Activated CD4-positive, CD25-positive, alpha-beta regulatory T cell (primary cell): ENCODE results near the gene ART4.

ENCODE experiments used
- DNase-seq, 4 experiments: peaks; one replicate each; lab custom pipeline; 2025; lab: John Stamatoyannopoulos, UW

The ART4 gene

DNA sequence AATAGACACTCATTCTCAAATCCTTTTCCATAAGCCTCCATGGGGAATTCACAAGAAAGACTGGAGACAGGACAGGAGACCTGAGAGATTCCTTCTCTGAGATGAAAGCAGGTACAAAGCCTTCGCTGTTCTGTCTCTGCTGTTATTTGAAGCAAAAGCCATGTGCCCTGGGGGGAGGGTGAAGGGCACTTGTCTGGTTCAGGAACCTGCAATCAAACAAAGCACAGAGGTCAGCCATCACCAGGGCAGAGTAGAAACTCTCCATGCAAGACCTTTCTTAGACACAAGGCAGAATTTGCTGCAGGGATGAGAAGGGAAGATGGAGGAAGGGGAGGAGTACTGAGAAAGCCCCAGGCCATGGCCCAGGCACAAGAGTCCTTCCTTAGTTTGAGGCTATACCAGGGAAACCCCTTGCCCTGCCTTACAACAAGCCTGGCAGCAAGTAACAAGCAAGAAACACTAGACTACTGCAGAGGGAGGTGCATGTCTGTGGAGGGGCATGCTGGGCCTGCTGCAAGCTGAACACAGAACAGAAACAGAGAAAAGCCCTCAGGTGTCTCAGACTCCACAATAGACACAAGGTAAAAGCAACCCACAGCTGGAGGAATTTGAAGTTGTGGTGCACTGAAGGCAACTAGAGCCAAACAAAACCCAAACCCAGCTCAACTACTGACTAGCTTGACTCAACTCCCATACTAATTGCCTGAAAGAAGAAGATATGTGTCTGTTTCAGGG is 7.8 kb upstream of the ART4 start:
- DNase-seq, result no peak

GRCh38 chr12:14849661-14850060 is 6.3 kb upstream of the ART4 start:
- no peak for DNase-seq

- DNase-seq, result no peak
Measured at GRCh38 chr12:14846876-14847580, 3.7 kb upstream of the ART4 start.

DNA sequence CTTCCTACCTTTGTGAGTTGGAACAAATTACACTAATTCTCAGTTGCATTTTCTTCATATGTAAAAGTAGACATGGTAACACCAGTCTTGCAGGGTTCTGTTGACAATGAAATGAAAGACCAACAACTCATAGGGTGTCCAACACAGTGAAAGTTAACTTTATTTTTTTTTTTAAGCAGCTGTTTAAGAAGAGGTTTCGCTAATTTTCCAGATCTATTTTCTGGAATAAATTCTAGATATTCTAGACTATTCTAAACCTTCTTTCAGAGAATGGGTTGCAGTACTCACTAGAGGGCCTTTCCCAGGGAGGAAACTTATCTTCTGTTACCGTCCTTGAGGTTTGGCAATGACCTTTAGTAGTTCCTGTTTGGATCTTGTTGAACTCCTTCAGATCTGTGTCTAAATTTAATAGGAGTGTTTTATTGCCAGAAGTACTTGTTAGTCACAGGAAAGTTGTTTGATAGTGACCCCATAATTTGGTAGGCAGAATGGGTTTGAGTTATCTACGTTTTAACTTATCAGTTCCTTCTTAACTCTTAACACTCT is 2.8 kb upstream of the ART4 start:
- DNase-seq, result no peak

DNA sequence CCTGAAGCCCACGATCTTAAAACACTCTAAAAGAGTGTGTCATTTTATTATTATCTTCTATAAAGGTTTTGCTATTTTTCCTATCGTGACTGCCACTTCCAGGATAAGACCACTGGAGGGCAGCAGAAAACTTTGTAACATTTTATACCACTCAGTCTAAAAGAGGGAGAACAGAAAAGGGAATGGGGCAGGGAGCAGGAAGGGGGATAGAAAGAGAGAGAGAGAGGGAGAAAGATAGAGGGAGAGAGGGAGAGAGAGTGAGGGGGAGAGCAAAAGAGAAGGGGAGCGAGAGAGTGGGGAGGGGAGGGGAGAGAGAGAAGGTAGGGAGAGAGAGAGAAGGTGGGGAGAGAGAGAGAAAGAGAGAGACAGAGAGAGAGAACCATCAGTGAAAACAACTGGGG is 2.0 kb upstream of the ART4 start:
- no peak for DNase-seq

DNA sequence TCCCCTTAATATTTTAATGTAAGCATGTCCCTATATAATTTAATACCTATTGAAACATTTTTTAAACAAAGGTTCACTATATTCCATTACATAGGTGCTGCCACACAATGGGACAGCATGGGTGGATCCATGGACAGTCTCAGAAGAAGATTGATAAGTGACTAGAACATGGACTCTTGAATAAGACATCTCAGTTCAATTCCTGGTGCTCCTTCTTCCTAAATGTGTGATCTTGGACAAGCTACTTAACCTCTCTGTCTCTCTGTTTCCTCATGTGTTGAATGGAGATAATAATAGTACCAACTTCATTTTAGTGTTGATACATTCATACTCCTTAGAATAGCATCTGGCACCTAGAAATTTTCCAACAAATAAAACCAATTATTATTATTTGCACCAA is 1.1 kb upstream of the ART4 start:
- no peak for DNase-seq

DNA sequence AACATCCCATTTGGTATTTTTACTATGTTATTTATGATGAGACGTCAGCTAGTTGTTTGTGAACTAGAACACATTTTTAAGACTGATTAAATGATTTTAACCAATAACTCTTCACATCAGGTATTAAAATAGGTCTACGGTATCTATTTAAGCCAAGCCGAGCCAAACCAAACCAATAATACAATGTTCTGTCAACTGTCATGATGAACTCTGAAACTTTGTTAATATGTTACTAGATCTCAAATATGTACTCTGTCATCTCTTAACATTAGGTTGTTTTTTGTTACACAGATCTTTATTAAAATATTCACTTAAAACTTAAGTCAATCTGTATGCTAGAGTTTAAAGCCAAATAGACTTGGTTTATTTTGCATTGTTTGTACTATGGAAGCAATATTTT is 1.0 kb downstream of the ART4 start:
- no peak for DNase-seq

- DNase-seq, result no peak
Measured at GRCh38 chr12:14841761-14842160, 1.6 kb downstream of the ART4 start.

DNA sequence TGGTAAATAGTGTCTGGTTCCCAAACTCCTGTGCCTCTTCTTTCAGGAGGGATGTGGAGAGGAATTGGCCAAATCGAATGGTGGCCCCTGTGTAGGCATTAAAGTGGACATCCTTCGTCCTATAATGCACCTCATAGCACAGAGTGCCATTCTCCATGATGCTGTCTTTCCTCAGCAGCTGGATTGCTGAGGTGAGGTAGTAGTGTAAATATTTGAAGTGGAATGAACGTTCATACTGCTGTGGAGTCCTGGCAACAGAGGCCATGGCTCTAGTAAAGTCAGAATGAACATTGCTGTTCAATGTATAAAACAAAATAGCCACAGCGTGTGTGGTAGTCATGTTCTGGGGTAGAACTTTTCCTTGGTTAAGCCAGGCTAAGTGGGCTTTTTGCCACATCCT is 2.7 kb downstream of the ART4 start:
- no peak for DNase-seq

DNA sequence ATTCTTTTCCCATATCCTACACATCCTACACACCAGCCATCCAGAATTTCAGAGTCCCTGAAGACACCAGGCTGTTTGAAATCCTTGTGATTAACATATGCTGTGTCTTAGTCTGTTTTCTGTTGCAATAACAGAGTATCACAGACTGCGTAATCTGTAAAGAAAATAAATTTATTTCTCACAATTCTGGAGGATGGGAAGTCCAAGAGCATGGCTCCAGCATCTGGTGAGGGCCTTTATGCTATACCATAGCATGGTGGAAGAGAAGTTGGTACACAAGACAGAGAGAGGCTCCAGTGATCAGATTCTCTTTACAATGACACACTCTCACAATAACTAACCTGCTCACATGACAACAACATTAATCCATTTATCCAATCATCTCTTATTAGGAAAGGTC is 4.1 kb downstream of the ART4 start:
- no peak for DNase-seq

- no peak for DNase-seq
Measured at GRCh38 chr12:14836336-14837210, 6.8 kb downstream of the ART4 start.

GRCh38 chr12:14834509-14834908 is 8.8 kb downstream of the ART4 start:
- no peak for DNase-seq

DNA sequence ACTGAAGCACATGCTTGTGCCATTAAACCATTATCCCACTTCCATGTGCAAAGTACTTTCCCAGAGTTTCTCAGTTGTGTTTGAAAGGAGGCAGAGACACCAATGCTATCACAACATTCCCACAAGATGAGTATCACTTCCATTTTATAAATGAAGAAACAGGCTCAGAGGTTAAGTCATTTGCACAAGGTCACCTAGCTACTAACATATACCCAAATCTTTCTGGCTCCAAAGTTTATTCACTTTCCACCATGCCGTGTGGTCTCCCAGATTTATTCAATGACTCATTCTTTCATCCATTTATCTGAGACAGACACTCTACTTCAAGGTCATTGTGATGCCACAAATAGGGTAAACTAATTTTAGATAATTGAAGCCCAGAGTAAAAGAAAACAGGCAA is 9.4 kb downstream of the ART4 start:
- DNase-seq, result no peak

- no peak for DNase-seq
Measured at GRCh38 chr12:14833336-14833735, 10.0 kb downstream of the ART4 start.

DNA sequence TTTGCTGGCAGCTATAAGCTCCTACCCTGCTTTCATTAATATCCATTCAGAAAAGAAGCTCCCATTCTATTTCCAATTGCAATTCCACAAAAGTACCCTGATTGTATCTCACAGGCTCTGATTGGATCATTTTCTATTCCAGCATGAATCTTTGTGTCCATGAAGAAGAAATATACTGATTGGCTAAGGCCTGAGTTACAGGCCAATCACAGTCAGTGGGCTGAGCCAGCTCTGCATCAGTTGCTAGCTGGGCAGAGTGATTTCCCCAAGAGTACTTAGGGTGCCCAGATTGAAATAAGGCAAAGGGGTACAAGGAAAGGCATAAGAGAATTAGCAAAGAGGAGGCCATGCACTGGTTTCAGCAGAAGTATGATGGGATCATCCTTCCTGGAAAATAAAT is 14.4 kb downstream of the ART4 start:
- DNase-seq, result no peak

GRCh38 chr12:14827043-14827442 is 16.3 kb downstream of the ART4 start:
- no peak for DNase-seq

DNA sequence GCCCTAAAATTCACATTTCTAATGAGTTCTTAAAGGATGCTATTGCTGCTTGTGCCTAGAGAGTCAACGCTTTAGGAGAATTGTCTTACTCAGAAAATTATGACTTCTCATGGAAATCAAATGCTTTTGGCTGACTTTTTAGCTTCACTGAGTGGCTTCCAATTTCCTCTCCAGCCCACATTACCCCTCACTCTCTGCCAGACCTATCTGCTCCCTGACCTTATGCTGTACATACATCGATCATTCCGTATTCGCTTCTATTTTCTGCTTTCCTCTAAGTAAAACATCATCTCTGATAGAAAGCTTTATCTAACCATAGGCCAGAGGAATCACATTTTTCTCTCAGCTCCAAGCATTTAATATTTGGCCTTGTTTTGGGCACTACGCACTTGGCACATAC is 16.8 kb downstream of the ART4 start:
- DNase-seq, result no peak

- no peak for DNase-seq
Measured at GRCh38 chr12:14825256-14825655, 18.1 kb downstream of the ART4 start.

GRCh38 chr12:14824012-14824634 is 19.2 kb downstream of the ART4 start:
- no peak for DNase-seq

- DNase-seq, result no peak
Measured at GRCh38 chr12:14814014-14814413, 29.3 kb downstream of the ART4 start, which contains the start of gene SMCO3. Gene SMCO3 (minus strand): TSS chr12:14814182. CDS start chr12:14806680, 7,502 bp downstream.

DNA sequence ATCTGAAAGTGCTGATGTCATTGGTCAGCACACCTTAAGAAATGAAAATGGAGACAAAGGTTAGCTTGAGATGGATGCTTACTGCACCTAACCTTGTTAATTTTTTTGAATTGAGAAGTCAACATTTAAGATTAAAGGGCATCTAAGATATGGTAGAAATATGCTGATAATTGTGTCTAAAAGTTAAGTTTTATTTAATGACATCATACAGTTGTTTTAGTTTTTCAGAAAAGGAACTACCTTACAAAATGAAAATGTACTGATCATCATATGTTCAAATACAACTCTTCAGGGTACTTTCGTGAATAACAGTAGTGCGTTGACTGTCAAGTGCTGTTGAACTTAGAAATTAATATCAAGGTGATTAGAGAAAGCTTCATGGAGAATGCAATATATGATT is 31.8 kb downstream of the ART4 start:
- no peak for DNase-seq

DNA sequence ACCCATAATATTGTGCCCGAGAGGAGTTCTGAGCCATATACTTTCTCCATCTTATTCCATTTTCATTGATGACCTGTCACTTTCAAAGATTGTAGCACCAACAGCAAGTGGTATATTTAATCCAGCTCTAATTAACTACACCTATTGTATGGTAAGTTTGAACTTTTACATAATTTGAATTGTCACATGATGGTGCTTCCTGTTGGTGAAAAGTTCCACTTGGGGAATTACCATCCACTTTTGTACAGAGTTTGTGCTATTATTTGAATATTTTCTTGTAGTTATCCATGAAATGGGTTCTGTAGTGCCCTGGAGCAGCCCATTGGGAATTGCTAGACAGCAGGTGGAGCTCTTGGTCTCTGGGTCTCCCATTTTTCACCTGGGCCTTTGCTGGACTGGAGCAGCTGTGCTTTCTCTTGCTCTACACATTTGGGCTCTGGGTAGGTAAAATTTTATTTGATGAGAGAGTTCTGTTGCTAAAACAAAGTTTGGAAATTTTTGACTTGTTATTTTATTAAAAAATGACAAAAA is 32.3 kb downstream of the ART4 start:
- no peak for DNase-seq
